OCI-LY1 (cell line): Measurements from ENCODE around the gene ADGRA3.

Experiments
- EZH2 ChIP-seq: fragments of 200-600 bp; sonication (generic), shearing (Covaris generic); IDR thresholded peaks from 2 replicates; pipeline ENCODE4 v1.8.0; 2017; ENCODE audit warnings: borderline replicate concordance, mixed run types, mild to moderate bottlenecking, antibody characterized with exemption, low read length, moderate library complexity, mixed read lengths
- TF ChIP-seq, protein P1 (sequence below): fragments of 200-600 bp; sonication (generic), shearing (Covaris generic); IDR thresholded peaks from 2 replicates; pipeline ENCODE4 v1.5.1; 2017; ENCODE audit warnings: mild to moderate bottlenecking, antibody characterized with exemption, low read length, moderate library complexity, mixed read lengths

DNA sequence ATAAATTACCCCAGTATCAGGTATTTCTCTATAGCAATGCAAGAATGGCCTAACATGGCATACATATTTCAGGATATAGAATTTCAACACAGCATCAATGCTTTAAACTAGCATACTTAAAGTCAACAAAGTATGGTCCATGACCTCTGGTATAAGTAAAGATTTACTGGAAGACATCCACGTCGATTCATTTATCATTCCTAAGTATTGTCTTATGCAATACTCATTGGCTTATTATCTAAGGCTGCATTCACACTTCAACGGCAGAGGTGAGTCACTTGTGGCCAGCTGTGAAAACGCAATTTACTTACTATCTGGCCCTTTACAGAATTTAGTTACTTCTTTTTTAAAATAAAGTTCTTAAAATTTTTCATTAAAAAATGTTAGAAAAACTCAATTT lies 42.6 kb downstream of the ADGRA3 start:
- TF ChIP-seq, protein P1, sequence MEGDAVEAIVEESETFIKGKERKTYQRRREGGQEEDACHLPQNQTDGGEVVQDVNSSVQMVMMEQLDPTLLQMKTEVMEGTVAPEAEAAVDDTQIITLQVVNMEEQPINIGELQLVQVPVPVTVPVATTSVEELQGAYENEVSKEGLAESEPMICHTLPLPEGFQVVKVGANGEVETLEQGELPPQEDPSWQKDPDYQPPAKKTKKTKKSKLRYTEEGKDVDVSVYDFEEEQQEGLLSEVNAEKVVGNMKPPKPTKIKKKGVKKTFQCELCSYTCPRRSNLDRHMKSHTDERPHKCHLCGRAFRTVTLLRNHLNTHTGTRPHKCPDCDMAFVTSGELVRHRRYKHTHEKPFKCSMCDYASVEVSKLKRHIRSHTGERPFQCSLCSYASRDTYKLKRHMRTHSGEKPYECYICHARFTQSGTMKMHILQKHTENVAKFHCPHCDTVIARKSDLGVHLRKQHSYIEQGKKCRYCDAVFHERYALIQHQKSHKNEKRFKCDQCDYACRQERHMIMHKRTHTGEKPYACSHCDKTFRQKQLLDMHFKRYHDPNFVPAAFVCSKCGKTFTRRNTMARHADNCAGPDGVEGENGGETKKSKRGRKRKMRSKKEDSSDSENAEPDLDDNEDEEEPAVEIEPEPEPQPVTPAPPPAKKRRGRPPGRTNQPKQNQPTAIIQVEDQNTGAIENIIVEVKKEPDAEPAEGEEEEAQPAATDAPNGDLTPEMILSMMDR, result no peak
- TF ChIP-seq EZH2, result no peak
